NT2/D1 (cell line): ENCODE data around the gene DNAJB8.

Source experiments
- DNase-seq: peaks from one replicate; pipeline ENCODE4 v3.0.0-alpha.2; 2011; ENCODE audit warnings: low read depth, low spot score
- H3K27me3 ChIP-seq: 2 replicates; pipeline ENCODE4 v1.6.0; 2011; ENCODE audit warnings: mild to moderate bottlenecking; ENCODE audit not compliant: insufficient read length, insufficient read depth
- H3K36me3 ChIP-seq: 2 replicates; pipeline ENCODE4 v1.6.1; 2011; ENCODE audit warnings: mild to moderate bottlenecking, low read length, mixed read lengths; ENCODE audit not compliant: insufficient read depth, insufficient read length
- H3K4me1 ChIP-seq: 2 replicates; pipeline ENCODE4 v1.5.1; 2011; ENCODE audit not compliant: insufficient read depth, insufficient read length
- H3K4me3 ChIP-seq: 2 replicates; pipeline ENCODE4 v1.5.1; 2011; ENCODE audit warnings: low read depth; ENCODE audit not compliant: insufficient read length
- H3K9ac ChIP-seq: 2 replicates; pipeline ENCODE4 v1.6.0; 2011; ENCODE audit warnings: low read depth; ENCODE audit not compliant: insufficient read length
- H3K9me3 ChIP-seq: 2 replicates; pipeline ENCODE4 v1.5.1; 2011; ENCODE audit warnings: mild to moderate bottlenecking, low read length; ENCODE audit not compliant: insufficient read depth
- SUZ12 ChIP-seq: IDR thresholded peaks from 2 replicates; pipeline ENCODE4 v1.6.1; 2011; ENCODE audit not compliant: insufficient read length, insufficient read depth; ENCODE audit errors: extremely low read depth
- YY1 ChIP-seq: IDR thresholded peaks from 2 replicates; pipeline ENCODE4 v1.6.1; 2011; ENCODE audit not compliant: insufficient read length, insufficient read depth
- ZNF274 ChIP-seq: IDR thresholded peaks from 2 replicates; pipeline ENCODE4 v1.6.1; 2011; ENCODE audit warnings: mild to moderate bottlenecking, low read depth, low read length

The DNAJB8 gene

DNA sequence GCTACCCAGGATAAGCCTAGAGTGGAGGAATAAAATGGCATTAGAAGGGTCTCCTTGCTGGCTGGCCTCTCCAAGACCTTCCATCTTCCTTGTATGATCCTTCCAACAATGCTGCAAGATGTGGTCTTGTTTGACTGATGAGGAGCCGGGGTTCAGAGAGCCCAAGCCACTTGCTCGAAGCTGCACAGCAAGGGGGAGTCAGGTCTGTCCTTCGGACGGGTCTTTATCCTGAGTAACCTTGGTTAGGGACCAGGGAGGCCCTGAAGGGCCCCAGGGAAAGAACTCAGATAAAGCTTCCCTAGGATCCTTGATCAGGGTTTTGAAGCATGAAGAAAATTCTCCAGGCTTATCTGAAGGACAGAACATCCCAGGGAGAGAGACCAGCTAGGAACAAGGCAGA, 7.0 kb upstream of the DNAJB8 start:
- TF ChIP-seq YY1 (no peak), ZNF274 (no peak), SUZ12 (no peak)
- peaks cover 52% of the 10 kb centered on the region for H3K27me3 ChIP-seq

DNA sequence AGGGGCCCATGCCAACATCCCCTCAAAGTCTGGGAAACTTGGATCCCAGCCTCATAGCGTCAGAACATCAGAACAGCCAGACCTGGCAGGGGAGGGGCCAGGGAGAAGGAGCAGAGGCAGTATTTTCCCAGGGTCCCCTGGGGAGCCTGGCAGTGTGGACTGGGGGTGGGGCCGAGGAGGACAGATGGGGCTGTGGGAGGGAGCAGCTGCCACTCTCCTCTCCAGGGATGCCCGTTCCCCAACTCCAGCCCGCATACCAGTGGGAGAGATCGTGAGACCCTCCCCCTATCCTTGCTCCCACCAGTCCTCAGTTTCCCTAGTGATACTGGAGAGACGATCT, 6.5 kb upstream of the DNAJB8 start:
- Histone ChIP-seq H3K9me3 (no peaks in the 10 kb centered on the region), H3K36me3 (no peaks in the 10 kb centered on the region), H3K4me3 (no peak overlapping the region), H3K9ac (no peak overlapping the region), H3K4me1 (peaks cover 8% of the 10 kb centered on the region), H3K27me3 (peaks cover 52% of the 10 kb centered on the region)
- no peak for DNase-seq
- TF ChIP-seq ZNF274 (no peak), SUZ12 (no peak), YY1 (no peak)

More for the DNA sequence above, 7.0 kb upstream of the DNAJB8 start:
- no peak overlapping the region for H3K9ac ChIP-seq
- no peak overlapping the region for H3K4me3 ChIP-seq
- H3K9me3 ChIP-seq, result no peaks in the 10 kb centered on the region
- no peaks in the 10 kb centered on the region for H3K36me3 ChIP-seq
- no peak for DNase-seq
- peaks cover 8% of the 10 kb centered on the region for H3K4me1 ChIP-seq

DNA sequence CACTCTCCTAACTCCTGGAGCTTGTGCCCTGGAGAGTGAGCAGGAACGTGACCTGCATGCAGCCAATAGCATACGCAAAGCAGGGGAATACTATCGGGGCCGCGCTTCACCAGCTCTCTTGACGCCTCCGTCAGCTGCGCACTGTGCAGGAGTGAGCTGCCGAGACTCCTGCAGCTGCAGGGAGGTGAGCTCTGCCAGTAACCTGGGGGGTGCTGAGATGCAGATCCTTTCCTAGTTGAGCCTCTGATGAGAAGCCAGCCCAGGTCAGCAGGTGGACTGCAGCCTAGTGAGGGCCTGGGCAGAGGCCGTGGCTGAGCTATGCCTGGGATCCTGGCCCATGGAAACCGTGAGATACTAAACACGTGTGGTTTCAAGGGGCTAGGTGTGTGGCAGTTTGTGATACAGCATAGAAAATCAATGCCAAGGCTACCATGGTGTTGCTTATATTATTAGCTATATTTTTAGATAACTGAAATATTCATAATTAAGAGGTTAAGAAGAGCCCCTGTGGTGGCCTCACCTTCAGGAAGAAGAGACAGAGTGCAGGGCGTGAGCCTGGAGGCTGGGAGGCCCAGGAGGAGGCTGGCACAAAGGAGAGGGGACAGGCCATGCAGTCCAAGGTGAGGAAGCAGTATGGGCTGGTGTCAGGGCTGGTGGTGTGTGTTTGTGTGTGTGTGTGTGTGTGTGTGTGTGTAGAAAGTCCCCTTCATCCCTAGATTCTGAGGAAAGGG, 5.9 kb upstream of the DNAJB8 start:
- no peak for DNase-seq
- no peaks in the 10 kb centered on the region for H3K9me3 ChIP-seq
- H3K36me3 ChIP-seq, result no peaks in the 10 kb centered on the region
- H3K9ac ChIP-seq, result no peak overlapping the region
- TF ChIP-seq SUZ12 (no peak), ZNF274 (no peak), YY1 (no peak)
- peaks cover 10% of the 10 kb centered on the region for H3K4me1 ChIP-seq
- no peak overlapping the region for H3K4me3 ChIP-seq
- H3K27me3 ChIP-seq, result peaks cover 53% of the 10 kb centered on the region

DNA sequence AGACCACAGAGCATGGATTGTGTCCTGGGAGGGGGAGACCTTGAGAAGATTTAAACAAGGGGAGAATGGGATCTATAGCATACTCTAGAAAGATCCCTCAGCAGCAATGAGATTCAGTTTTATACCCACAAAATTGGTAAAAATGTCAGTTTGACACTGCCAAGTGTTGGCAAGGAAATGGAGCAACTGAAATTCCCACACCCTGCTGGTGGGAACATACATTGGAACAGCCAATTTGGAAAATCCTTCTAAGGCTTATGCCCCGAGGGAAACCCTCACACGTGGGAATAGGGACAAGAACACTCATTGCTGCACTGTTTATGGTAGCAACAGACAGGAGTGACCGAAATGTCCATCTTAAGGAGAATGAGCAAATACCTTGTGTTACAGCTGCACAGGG, 5.0 kb upstream of the DNAJB8 start:
- TF ChIP-seq ZNF274 (no peak), YY1 (no peak), SUZ12 (no peak)
- no peaks in the 10 kb centered on the region for H3K36me3 ChIP-seq
- H3K9ac ChIP-seq, result no peak overlapping the region
- no peaks in the 10 kb centered on the region for H3K9me3 ChIP-seq
- H3K27me3 ChIP-seq, result peaks cover 54% of the 10 kb centered on the region
- H3K4me1 ChIP-seq, result peaks cover 15% of the 10 kb centered on the region
- no peak overlapping the region for H3K4me3 ChIP-seq
- DNase-seq, result no peak

DNA sequence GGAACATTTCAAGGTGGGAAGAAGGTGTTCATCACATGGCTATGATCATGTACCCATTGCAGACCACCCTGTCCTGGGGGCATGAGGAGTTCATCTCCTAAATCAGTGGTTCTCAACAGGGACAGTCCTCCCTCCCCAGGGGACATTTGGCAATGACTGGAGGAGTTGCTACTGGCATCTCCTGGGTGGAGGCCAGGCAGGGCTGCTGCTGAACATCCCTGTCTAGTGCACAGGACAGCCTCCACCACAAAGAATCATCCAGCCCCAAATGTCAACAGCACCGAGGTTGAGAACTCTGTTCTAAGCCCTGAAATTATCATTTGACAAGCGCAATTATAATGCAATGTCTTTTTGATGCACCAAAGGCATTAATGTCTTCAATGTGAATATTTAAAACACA, 4.4 kb upstream of the DNAJB8 start:
- H3K36me3 ChIP-seq, result no peaks in the 10 kb centered on the region
- no peaks in the 10 kb centered on the region for H3K9me3 ChIP-seq
- H3K9ac ChIP-seq, result no peak overlapping the region
- H3K27me3 ChIP-seq, result peaks cover 56% of the 10 kb centered on the region
- no peak for DNase-seq
- TF ChIP-seq ZNF274, result no peak
- no peak for TF ChIP-seq SUZ12
- TF ChIP-seq YY1, result no peak
- no peak overlapping the region for H3K4me3 ChIP-seq
- peaks cover 15% of the 10 kb centered on the region for H3K4me1 ChIP-seq

DNA sequence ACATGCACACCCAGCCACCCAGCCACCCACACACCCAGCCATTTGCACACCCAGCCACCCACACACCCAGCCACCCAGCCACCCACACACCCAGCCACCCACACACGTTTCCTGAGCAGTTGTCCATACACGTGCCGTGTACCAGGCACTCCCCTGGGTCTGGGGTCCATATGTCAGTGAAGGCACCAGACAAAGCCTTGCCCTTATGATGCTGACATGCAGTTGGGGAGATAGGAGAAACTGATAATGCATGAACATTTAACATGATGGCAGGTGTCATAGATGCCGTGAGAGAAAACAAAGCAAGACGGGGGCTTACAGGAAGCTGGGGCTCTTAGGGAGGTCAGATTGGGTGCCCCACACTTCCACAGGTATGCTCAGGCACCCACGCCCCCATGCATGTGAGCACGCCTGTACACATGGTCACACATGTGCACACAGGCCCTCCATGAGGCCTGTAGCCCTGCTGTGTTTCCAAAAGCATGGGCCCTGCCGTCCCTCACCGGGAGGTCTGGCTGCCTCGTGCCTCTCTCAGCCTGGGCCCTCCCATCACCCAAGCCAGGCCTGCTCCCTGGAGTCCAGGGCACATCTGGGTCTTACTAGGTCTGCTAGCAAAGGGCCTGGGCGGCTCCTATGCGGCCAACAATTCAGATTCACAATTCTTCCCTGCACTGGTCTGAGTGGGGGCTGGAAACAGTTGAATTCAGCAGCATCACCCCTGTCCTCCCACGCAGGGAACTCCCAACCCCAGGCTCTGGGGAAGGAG, 3.6 kb upstream of the DNAJB8 start:
- H3K4me1 ChIP-seq, result peaks cover 15% of the 10 kb centered on the region
- H3K9ac ChIP-seq, result no peak overlapping the region
- TF ChIP-seq ZNF274 (no peak), YY1 (no peak), SUZ12 (no peak)
- H3K4me3 ChIP-seq, result no peak overlapping the region
- DNase-seq, result no peak
- no peaks in the 10 kb centered on the region for H3K36me3 ChIP-seq
- H3K9me3 ChIP-seq, result no peaks in the 10 kb centered on the region
- H3K27me3 ChIP-seq, result peaks cover 64% of the 10 kb centered on the region

DNA sequence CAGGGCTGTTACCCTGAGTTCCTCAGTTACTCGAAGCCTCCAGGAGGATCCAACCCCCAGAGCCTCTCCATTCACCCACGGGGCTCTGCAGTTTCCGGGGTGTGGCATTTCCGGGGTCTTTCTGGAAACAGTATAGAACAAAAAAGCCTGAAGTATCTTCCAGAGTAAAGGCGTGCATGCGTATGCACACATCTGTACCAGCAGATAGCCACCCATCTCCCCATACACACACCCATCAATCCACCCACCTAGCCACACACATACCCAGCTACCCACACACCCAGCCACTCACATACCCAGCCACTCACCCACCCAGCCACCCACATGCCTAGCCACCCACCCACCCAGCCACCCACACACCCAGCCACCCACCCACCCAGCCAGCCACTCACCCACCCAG, 2.9 kb upstream of the DNAJB8 start:
- TF ChIP-seq YY1, result no peak
- no peak for TF ChIP-seq ZNF274
- no peak for TF ChIP-seq SUZ12
- H3K4me1 ChIP-seq, result peaks cover 15% of the 10 kb centered on the region
- H3K36me3 ChIP-seq, result no peaks in the 10 kb centered on the region
- no peak overlapping the region for H3K4me3 ChIP-seq
- no peaks in the 10 kb centered on the region for H3K9me3 ChIP-seq
- H3K27me3 ChIP-seq, result peaks cover 71% of the 10 kb centered on the region
- H3K9ac ChIP-seq, result no peak overlapping the region
- no peak for DNase-seq
